B cell (primary cell): ENCODE measurements around the gene PLIN5.

Experiments
- CTCF ChIP-seq: fragments of 200-600 bp; IDR thresholded peaks from one replicate; pipeline ENCODE4 v1.8.0; 2022; ENCODE audit warnings: antibody characterized with exemption, mild to moderate bottlenecking
- EZH2 ChIP-seq: IDR thresholded peaks from 2 replicates; pipeline ENCODE4 v1.6.1; 2012; ENCODE audit warnings: borderline replicate concordance, low read depth, mild to moderate bottlenecking, moderate library complexity, low read length; ENCODE audit not compliant: insufficient read depth, poor library complexity, severe bottlenecking

- no peak for TF ChIP-seq CTCF
- no peak for TF ChIP-seq EZH2
Observed at GRCh38 chr19:4493929-4494690, 40.9 kb downstream of the PLIN5 start.
